Body of pancreas (tissue), 4 donors: ENCODE results near the gene BLZF1.
A peak's percentile ranks its signal among the peaks of the same experiment; 100 is the strongest.

ENCODE experiments used
- POLR2A ChIP-seq, 3 donors: fragments of 450-650 bp; IDR thresholded peaks; one replicate each; pipeline ENCODE4 v1.6.1; 2016; ENCODE audit warnings: antibody characterized with exemption in 3 of 3, mild to moderate bottlenecking in 2 of 3
- TF ChIP-seq, protein P1 (sequence below), 7 experiments: fragments of 450-650 bp in 4 of 7; fragments of 200-600 bp in 3 of 7; sonication (generic) in 3 of 7; IDR thresholded peaks; one replicate each; pipeline ENCODE4 v1.5.1; 2016 to 2019; ENCODE audit warnings: antibody characterized with exemption in 7 of 7

DNA sequence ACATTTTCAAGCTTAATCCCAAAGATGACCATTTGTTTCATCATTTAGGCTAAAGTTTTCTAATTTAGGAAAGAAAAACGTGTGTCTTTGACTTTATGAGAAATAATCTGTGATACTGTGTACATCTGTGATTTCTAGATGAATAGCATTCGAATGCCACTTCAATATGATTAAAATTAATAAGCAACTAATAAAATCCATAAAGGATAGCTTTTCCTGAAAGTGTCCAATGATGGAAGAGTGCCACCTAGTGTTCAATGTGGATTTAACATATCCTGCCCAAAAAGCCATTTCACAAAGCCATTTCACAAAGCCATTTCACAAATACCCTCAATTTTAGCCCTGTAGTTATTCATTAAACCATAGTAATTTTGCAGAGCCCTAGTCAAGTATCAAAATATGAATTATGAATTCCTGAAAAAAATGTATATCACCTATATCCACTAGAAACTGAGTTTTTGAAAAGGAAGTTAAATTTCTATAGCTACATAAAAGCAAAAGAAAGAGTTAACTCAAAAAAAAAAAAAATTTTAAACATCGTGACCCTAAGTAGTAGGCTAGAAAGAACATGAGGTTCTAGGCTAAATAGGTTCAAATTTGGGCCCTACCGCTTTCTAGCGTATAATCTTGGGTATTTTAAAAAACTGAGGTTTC is 19.5 kb upstream of the BLZF1 start:
- TF ChIP-seq, protein P1, sequence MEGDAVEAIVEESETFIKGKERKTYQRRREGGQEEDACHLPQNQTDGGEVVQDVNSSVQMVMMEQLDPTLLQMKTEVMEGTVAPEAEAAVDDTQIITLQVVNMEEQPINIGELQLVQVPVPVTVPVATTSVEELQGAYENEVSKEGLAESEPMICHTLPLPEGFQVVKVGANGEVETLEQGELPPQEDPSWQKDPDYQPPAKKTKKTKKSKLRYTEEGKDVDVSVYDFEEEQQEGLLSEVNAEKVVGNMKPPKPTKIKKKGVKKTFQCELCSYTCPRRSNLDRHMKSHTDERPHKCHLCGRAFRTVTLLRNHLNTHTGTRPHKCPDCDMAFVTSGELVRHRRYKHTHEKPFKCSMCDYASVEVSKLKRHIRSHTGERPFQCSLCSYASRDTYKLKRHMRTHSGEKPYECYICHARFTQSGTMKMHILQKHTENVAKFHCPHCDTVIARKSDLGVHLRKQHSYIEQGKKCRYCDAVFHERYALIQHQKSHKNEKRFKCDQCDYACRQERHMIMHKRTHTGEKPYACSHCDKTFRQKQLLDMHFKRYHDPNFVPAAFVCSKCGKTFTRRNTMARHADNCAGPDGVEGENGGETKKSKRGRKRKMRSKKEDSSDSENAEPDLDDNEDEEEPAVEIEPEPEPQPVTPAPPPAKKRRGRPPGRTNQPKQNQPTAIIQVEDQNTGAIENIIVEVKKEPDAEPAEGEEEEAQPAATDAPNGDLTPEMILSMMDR (IDR thresholded peaks at IDR 0.05): peak; percentile 50 to 88 (median 80)
- TF ChIP-seq POLR2A (IDR thresholded peaks at IDR 0.05): no peak
